Lower leg skin (tissue), 3 donors: ENCODE measurements around the gene COL5A3.

ENCODE experiments used
- POLR2A ChIP-seq, 2 donors: fragments of 450-650 bp; IDR thresholded peaks; one replicate each; pipeline ENCODE4 v1.6.1; 2016 to 2017; ENCODE audit warnings: antibody characterized with exemption in 2 of 2, mild to moderate bottlenecking in 1 of 2, moderate library complexity in 1 of 2
- TF ChIP-seq, protein P1 (sequence below), 3 donors: fragments of 450-650 bp; IDR thresholded peaks; one replicate each; pipeline ENCODE4 v1.5.1; 2016; ENCODE audit warnings: antibody characterized with exemption in 3 of 3, mild to moderate bottlenecking in 3 of 3, moderate library complexity in 2 of 3

- TF ChIP-seq, protein P1, sequence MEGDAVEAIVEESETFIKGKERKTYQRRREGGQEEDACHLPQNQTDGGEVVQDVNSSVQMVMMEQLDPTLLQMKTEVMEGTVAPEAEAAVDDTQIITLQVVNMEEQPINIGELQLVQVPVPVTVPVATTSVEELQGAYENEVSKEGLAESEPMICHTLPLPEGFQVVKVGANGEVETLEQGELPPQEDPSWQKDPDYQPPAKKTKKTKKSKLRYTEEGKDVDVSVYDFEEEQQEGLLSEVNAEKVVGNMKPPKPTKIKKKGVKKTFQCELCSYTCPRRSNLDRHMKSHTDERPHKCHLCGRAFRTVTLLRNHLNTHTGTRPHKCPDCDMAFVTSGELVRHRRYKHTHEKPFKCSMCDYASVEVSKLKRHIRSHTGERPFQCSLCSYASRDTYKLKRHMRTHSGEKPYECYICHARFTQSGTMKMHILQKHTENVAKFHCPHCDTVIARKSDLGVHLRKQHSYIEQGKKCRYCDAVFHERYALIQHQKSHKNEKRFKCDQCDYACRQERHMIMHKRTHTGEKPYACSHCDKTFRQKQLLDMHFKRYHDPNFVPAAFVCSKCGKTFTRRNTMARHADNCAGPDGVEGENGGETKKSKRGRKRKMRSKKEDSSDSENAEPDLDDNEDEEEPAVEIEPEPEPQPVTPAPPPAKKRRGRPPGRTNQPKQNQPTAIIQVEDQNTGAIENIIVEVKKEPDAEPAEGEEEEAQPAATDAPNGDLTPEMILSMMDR (IDR thresholded peaks at IDR 0.05): no peak
- no peak for TF ChIP-seq POLR2A (IDR thresholded peaks at IDR 0.05)
These were observed 535 bp downstream of the COL5A3 start for GRCh38 chr19:10009714-10010224.
